ENCODE data around the gene ARFGAP2. TPM values are rescaled to one million over a fixed set of nuclear protein-coding genes. Genes with fewer than 3 reads are reported as not detected.

ARFGAP2 gene
- total RNA-seq, 2 experiments from 2014 or later: 70.1 to 71.7 TPM

- Mint-ChIP-seq H3K9me3 (no peaks in the 10 kb centered on the region), H3K27ac (no peak overlapping the region), H3K4me3 (no peak overlapping the region), H3K36me3 (ENCODE audit: low read depth) (no peaks in the 10 kb centered on the region), H3K27me3 (no peaks in the 10 kb centered on the region), H3K4me1 (ENCODE audit: low read depth) (no peaks in the 10 kb centered on the region)
- no peak for TF ChIP-seq CTCF (IDR thresholded peaks at IDR 0.05)
- ATAC-seq: no peak
- no peak for DNase-seq
- intact Hi-C loops (cut with micrococcal nuclease): no loop called here
- CTCF ChIA-PET: interaction anchor here (1.2 to 2.4 kb wide), 2 partner anchors 20 to 23 kb away, joined by 3 to 12 read pairs; no protein-coding TSS in a partner anchor
- POLR2A ChIA-PET: interaction anchor here (0.8 kb wide), 1 partner anchor 131 kb away, joined by 3 read pairs; no protein-coding TSS in a partner anchor
Observed at GRCh38 chr11:47132981-47133380, 43.7 kb downstream of the ARFGAP2 start.

GRCh38 chr11:47132490-47132889 lies 44.2 kb downstream of the ARFGAP2 start:
- H3K27me3 Mint-ChIP-seq: no peaks in the 10 kb centered on the region
- DNase-seq (no peak), ATAC-seq (no peak)
- H3K27ac Mint-ChIP-seq: no peak overlapping the region
- TF ChIP-seq CTCF (IDR thresholded peaks at IDR 0.05): no peak
- ChIA-PET POLR2A (interaction anchor here (0.6 to 0.8 kb wide), 2 partner anchors 72 to 131 kb away, joined by 3 to 4 read pairs; no protein-coding TSS in a partner anchor), CTCF (interaction anchor here (2.0 to 2.4 kb wide), 2 partner anchors 21 kb away, joined by 12 to 13 read pairs; no protein-coding TSS in a partner anchor)
- H3K4me3 Mint-ChIP-seq: no peak overlapping the region
- no peaks in the 10 kb centered on the region for H3K36me3 Mint-ChIP-seq (ENCODE audit: low read depth)
- no peaks in the 10 kb centered on the region for H3K9me3 Mint-ChIP-seq
- intact Hi-C loops (cut with micrococcal nuclease): no loop called here
- no peaks in the 10 kb centered on the region for H3K4me1 Mint-ChIP-seq (ENCODE audit: low read depth)

GRCh38 chr11:47131136-47131535 lies 45.5 kb downstream of the ARFGAP2 start:
- H3K27ac Mint-ChIP-seq: no peak overlapping the region
- H3K27me3 Mint-ChIP-seq: no peaks in the 10 kb centered on the region
- ChIA-PET CTCF (interaction anchor here (0.6 to 2.0 kb wide), 4 partner anchors 22 to 222 kb away, joined by 3 to 13 read pairs (median 4); no protein-coding TSS in a partner anchor), POLR2A (no interaction called here)
- DNase-seq: no peak
- no peaks in the 10 kb centered on the region for H3K36me3 Mint-ChIP-seq (ENCODE audit: low read depth)
- no peaks in the 10 kb centered on the region for H3K4me1 Mint-ChIP-seq (ENCODE audit: low read depth)
- ATAC-seq: no peak
- no peak overlapping the region for H3K4me3 Mint-ChIP-seq
- intact Hi-C loops (cut with micrococcal nuclease): no loop called here
- no peaks in the 10 kb centered on the region for H3K9me3 Mint-ChIP-seq
- no peak for TF ChIP-seq CTCF (IDR thresholded peaks at IDR 0.05)

- Mint-ChIP-seq H3K9me3 (no peaks in the 10 kb centered on the region), H3K4me1 (ENCODE audit: low read depth) (no peaks in the 10 kb centered on the region), H3K27ac (no peak overlapping the region), H3K4me3 (no peak overlapping the region), H3K27me3 (no peaks in the 10 kb centered on the region), H3K36me3 (ENCODE audit: low read depth) (no peaks in the 10 kb centered on the region)
- no peak for ATAC-seq
- no peak for TF ChIP-seq CTCF (IDR thresholded peaks at IDR 0.05)
- CTCF ChIA-PET: interaction anchor here (0.6 to 2.0 kb wide), 2 partner anchors 23 to 221 kb away, joined by 5 to 13 read pairs; no protein-coding TSS in a partner anchor
- POLR2A ChIA-PET: no interaction called here
- no peak for DNase-seq
- intact Hi-C loops (cut with micrococcal nuclease): no loop called here
Observed at GRCh38 chr11:47130543-47130942, 46.1 kb downstream of the ARFGAP2 start.

GRCh38 chr11:47127213-47127612 lies 49.5 kb downstream of the ARFGAP2 start:
- ChIA-PET CTCF (interaction anchor here (1.1 kb wide), 1 partner anchor 26 kb away, joined by 3 read pairs; no protein-coding TSS in a partner anchor), POLR2A (interaction anchor here (1.0 kb wide), 1 partner anchor 51 kb away, joined by 3 read pairs; no protein-coding TSS in a partner anchor)
- Mint-ChIP-seq H3K27ac (no peak overlapping the region), H3K27me3 (no peaks in the 10 kb centered on the region), H3K4me3 (no peak overlapping the region), H3K9me3 (no peaks in the 10 kb centered on the region), H3K4me1 (ENCODE audit: low read depth) (no peaks in the 10 kb centered on the region), H3K36me3 (ENCODE audit: low read depth) (no peaks in the 10 kb centered on the region)
- DNase-seq: no peak
- no peak for TF ChIP-seq CTCF (IDR thresholded peaks at IDR 0.05)
- intact Hi-C loops (cut with micrococcal nuclease): no loop called here
- ATAC-seq: no peak

Measured in activated CD8-positive, alpha-beta T cell treated with anti-CD3 and anti-CD28 coated beads for 36 hours (primary cell).